T-helper 2 cell treated with Interferon-gamma antibody and Interleukin-4, amounts not matched to agents 100 ng/mL and 5 ng/mL, for 36 hours (primary cell): ENCODE measurements around the gene ZNF611. TPM values are rescaled to one million over a fixed set of nuclear protein-coding genes. Genes with fewer than 3 reads are reported as not detected.
"Not testable (repeated sequence)": the region's sequence is repeated elsewhere in the genome, so short reads cannot be mapped to it uniquely, and the experiment has no call there.

ENCODE experiments used
- intact Hi-C: fragments of 100-400 bp; cut with micrococcal nuclease; formaldehyde crosslinking; loops from one replicate; pipeline ENCODE4 v1.15.1; 2023
- total RNA-seq: library from RNA; stranded (reverse); gene quantifications from 2 replicates; pipeline ENCODE4 v1.2.3, GENCODE V29; 2022

ZNF611 gene
- total RNA-seq, 1 donor from 2014 or later = 29.3 TPM

DNA sequence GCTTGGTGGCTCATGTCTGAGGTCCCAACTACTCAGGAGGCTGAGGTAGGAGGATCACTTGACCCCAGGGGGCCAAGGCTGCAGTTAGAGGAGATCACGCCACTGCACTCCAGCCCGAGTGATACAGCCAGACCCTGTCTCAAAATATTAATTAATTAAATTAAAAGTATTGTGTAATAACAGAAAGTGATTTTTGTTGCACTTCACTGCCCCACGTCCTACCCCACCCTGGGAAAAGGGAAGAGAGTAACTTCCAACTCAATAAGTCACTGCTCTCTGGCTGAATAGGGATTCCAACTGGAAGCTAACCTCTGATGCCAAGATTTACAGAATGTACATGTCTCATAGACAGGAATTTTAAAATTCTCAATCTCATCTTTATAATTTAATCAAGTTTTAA, 47.2 kb downstream of the ZNF611 start:
- intact Hi-C loops = no loop called here

GRCh38 chr19:52685811-52686210, 49.0 kb downstream of the ZNF611 start:
- intact Hi-C loops = no loop called here

DNA sequence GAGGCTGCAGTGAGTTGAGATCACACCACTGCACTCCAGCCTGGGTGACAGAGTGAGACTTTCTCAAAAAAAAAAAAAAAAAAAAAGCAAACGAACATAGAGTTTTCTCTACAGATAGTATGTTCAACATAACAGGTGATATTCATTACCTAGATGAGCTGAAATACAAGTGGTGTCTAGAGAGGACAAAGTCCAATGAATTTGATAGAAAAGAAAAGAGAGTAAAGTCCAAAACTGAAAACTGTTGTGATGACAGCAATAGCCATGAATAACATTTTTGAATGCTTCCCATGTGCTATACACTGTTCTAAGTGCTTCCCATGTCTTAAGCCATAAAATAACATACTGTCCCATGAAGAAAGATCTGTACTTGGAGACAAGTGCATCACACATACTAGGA, 53.6 kb downstream of the ZNF611 start:
- intact Hi-C loops = not testable (repeated sequence)

DNA sequence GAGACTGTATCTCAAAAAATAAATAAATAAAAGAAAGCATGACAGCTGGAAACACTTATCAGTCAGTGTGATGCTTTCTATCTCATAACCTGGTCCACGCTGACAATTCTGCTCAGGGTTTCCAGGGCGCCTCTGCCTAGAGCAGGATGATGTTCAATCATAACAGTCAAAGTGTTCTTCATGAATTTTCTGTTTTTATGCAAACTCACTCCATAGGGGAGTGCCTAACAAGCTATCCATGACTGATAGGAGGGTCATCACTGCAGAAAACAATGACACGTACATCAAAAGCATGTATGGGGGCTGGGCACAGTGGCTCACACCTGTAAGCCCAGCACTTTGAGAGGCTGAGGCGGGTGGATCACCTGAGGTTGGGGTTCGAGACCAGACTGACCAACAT, 55.2 kb downstream of the ZNF611 start:
- intact Hi-C loops = no loop called here

DNA sequence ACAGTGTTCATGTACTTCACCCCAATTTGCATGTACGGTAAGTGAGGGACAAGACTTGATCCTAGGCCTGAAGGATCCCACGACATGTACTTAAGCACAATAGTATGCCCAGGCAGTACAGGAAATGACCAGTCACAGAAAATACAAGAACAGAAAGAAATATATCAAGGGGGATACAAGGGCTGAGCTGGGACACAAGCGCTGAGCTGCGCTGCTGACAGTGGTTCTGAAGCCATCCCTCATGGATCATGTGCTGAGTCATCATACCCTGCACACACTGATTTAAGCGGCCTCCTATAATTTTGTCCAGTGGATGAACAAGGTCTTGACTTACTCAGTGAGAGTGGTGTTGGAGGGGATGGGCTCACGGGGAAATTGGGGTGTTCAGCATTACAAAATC, 59.6 kb downstream of the ZNF611 start:
- intact Hi-C loops = not testable (repeated sequence)

DNA sequence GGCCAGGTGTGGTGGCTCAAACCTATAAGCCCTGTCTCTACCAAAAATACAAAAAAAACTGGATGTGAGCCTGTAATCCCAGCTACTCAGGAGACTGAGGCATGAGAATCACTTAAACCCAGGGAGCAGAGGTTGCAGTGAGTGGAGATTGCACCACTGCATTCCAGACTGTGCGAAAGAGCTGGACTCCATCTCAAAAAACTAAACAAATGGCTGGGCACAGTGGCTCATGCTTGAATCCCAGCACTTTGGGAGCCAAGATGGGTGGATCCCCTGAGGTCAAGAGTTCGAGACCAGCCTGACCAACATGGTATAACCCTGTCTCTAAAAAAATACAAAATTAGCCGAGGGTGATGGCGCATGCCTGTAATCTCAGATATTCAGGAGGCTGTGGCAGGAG, 61.8 kb downstream of the ZNF611 start:
- intact Hi-C loops = no loop called here

- intact Hi-C loops = no loop called here
Measured at GRCh38 chr19:52670046-52670445, 64.8 kb downstream of the ZNF611 start.

DNA sequence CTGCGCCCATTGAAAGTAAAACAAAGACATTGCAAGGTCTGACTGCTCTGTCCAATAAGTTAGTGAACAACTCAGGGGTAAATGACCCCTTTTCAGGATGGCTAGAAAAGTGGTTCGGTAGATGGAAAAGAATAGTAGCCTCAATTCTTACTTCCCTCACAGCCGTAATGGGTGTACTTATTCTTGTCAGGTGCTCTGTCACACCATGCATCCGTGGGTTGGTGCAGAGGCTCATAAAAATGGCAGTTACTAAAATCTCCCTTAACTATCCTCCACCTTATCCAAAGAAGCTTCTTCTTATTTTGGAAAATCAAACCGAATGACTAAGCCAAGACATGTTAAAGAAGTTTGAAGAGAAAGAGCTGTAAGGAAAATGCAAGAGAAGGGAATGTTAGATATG, 65.3 kb downstream of the ZNF611 start:
- intact Hi-C loops = no loop called here

DNA sequence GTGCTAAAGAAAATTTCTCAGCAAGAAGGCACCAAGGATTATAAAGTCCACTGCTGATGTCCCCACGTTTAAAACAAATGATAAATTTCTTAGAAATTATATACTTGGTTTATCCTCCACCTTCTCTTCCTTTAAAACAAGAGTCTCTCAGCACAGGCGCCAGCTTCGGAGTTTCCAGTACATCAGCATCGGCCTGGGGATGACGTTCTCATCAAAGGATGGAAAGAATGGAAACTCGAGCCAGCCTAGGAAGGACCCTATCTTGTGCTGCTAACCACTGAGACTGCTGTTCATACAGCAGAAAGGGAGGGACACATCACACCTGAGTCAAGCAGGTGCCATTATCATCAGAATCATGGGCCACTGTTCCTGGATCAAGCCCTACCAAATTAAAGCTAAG, 66.9 kb downstream of the ZNF611 start:
- intact Hi-C loops = no loop called here

- intact Hi-C loops = no loop called here
Measured at GRCh38 chr19:52666506-52666905, 68.3 kb downstream of the ZNF611 start.

- intact Hi-C loops = no loop called here
Measured at GRCh38 chr19:52665529-52665928, 69.3 kb downstream of the ZNF611 start.

DNA sequence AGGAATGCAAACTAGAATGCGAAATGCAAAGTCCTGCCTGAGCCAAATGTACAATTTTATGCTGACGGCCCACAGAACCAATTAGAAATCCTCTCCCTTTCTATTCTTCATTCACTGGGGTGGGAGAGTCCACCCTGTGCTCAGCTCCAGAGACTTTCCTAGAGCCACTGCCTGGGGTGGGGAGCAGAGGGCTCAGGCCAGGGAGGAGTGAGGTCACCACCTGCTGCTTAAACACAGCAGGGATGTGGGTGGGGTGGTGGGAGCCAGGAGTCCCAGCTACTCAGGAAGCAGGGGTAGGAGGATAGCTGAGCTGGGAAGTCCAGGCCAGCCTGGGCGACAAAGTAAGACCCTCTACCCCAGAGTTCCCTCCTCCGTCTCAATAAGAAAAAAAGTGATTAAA, 69.8 kb downstream of the ZNF611 start:
- intact Hi-C loops = no loop called here

GRCh38 chr19:52664461-52664860, 70.4 kb downstream of the ZNF611 start:
- intact Hi-C loops = no loop called here

DNA sequence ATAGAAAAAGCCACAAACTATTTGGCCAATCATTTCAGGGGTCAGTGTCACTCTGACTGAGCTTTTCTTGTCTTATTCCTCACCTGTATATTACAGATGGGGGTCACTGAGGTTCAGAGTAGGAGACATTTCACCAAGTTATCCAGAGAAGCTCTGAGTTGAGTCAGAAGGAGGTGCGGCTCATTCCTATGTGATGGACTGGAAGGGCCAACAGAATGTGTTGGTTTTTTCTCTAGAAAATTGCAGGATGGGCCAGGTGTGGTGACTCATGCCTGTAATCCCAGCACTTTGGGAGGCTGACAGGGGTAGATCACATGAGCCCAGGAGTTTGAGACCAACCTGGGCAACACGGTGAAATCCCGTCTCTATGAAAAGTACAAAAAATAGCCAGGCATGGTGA, 72.2 kb downstream of the ZNF611 start:
- intact Hi-C loops = no loop called here

DNA sequence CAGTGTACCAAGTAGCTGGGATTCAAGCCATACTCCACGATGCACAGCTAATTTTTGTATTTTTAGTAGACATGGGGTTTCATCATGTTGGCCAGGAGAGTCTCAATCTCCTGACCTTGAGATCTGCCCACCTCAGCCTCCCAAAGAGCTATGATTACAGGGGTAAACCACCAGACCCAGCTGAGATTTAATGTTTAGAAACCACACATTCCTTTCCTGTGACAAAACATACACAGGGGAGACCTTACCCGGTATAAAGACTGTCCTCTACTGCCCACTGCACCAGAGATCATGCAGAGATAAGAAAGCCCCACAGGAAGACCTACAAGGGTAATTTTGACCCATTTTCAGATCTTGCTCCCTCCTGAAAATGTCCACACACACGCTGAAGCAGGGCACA, 73.9 kb downstream of the ZNF611 start:
- intact Hi-C loops = no loop called here

- intact Hi-C loops = no loop called here
Measured at GRCh38 chr19:52659013-52659412, 75.8 kb downstream of the ZNF611 start.

- intact Hi-C loops = no loop called here
Measured at GRCh38 chr19:52658595-52658994, 76.2 kb downstream of the ZNF611 start.

DNA sequence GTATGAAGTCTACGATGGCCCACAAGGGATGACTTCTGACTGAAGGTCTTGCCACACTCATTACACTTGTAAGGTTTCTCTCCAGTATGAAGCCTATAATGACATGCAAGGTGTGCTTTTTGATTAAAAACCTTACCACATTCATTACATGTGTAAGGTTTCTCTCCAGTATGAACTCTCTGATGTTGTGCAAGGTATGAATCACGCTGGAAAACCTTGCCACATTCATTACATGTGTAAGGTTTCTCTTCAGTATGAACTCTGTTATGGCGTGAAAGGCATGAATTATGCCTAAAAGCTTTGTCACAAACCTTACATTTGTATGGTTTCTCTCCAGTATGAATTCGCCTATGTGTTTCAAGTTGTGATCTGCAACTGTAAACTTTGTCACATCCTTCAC, 81.7 kb downstream of the ZNF611 start:
- intact Hi-C loops = no loop called here

Other genes with a start within 250 kb of the ZNF611 start
- gene ZNF808, start 207.4 kb downstream of the ZNF611 start, total RNA-seq = 27.2 and 30.3 TPM in 2 replicates
- gene ZNF701, start 164.8 kb downstream of the ZNF611 start, total RNA-seq = 23.7 and 24.5 TPM in 2 replicates
- 37.7 and 43.1 TPM in 2 replicates for gene ZNF83, start 96.7 kb downstream of the ZNF611 start, total RNA-seq
- gene ZNF600, start 51.7 kb upstream of the ZNF611 start, total RNA-seq = 12.0 and 13.1 TPM in 2 replicates
- gene ZNF28, start 86.6 kb upstream of the ZNF611 start, total RNA-seq = 20.8 and 22.3 TPM in 2 replicates
- 16.5 and 18.7 TPM in 2 replicates for gene ZNF468, start 122.6 kb upstream of the ZNF611 start, total RNA-seq
- gene ZNF320, start 162.6 kb upstream of the ZNF611 start, total RNA-seq = 8.9 and 11.4 TPM in 2 replicates
- 7.0 and 8.4 TPM in 2 replicates for gene ZNF888, start 188.4 kb upstream of the ZNF611 start, total RNA-seq
- gene ZNF816, start 227.8 kb upstream of the ZNF611 start, total RNA-seq = 11.6 and 13.0 TPM in 2 replicates